HepG2 (cell line): ENCODE data around the gene OR13J1.

Source experiments
- ASH2L ChIP-seq: fragments of 300-600, 200-600 bp; sonication (generic); IDR thresholded peaks from 2 replicates; pipeline ENCODE4 v1.7.0; 2017; ENCODE audit warnings: low read depth, mild to moderate bottlenecking, moderate library complexity, mixed read lengths, low read length; ENCODE audit not compliant: insufficient read length
- EP300 ChIP-seq, 3 experiments: sonication (generic) in 1 of 3; formaldehyde crosslinking in 1 of 3; IDR thresholded peaks; 2 replicates each; pipeline versions ENCODE4 v1.5.1 to v1.6.1; 2011 to 2020; ENCODE audit warnings: low read depth in 2 of 3, low read length in 2 of 3, borderline replicate concordance in 1 of 3, improper control_type of control experiment in 1 of 3, mild to moderate bottlenecking in 1 of 3, missing genetic modification reagents in 1 of 3, moderate library complexity in 1 of 3
- KDM4B ChIP-seq: sonication (generic); formaldehyde crosslinking; IDR thresholded peaks from 2 replicates; pipeline ENCODE4 v1.4.0; 2020; ENCODE audit warnings: missing genetic modification reagents
- NFYC ChIP-seq: IDR thresholded peaks from 2 replicates; pipeline ENCODE4 v1.6.1; 2016; ENCODE audit warnings: missing genetic modification reagents, missing compliant biosample characterization
- POLR2A ChIP-seq, 2 experiments: IDR thresholded peaks; 2 replicates each; pipeline ENCODE4 v1.6.1; 2011; ENCODE audit warnings: low read depth in 2 of 2, low read length in 2 of 2, mild to moderate bottlenecking in 1 of 2, moderate library complexity in 1 of 2; ENCODE audit not compliant: insufficient read depth in 1 of 2
- POLR2AphosphoS5 ChIP-seq: IDR thresholded peaks from 2 replicates; pipeline ENCODE4 v1.6.1; 2012; ENCODE audit warnings: low read depth, low read length
- RFX3 ChIP-seq: IDR thresholded peaks from 2 replicates; pipeline ENCODE4 v1.6.1; 2016; ENCODE audit warnings: missing biosample characterization, missing genetic modification reagents
- ZNF570 ChIP-seq: sonication (generic); formaldehyde crosslinking; IDR thresholded peaks from 2 replicates; pipeline ENCODE4 v1.4.0; 2020; ENCODE audit warnings: mild to moderate bottlenecking, missing genetic modification reagents, borderline replicate concordance
- TF ChIP-seq, protein P1 (sequence below): IDR thresholded peaks from 2 replicates; pipeline ENCODE4 v1.6.1; 2012; ENCODE audit warnings: inconsistent platforms
- TF ChIP-seq, protein P2 (sequence below): sonication (generic); formaldehyde crosslinking; conservative IDR thresholded peaks from 2 replicates; pipeline ENCODE4 v1.5.0; 2020; ENCODE audit warnings: missing genetic modification reagents
- TF ChIP-seq, protein P3 (sequence below): sonication (generic); formaldehyde crosslinking; IDR thresholded peaks from 2 replicates; pipeline ENCODE4 v1.5.0; 2020; ENCODE audit warnings: mild to moderate bottlenecking, missing genetic modification reagents, moderate library complexity
- TF ChIP-seq, protein P4 (sequence below): sonication (generic); formaldehyde crosslinking; IDR thresholded peaks from 2 replicates; pipeline ENCODE4 v1.9.0; 2021; ENCODE audit warnings: missing genetic modification reagents, mild to moderate bottlenecking, borderline replicate concordance
- TF ChIP-seq, protein P5 (sequence below): sonication (generic); formaldehyde crosslinking; IDR thresholded peaks from 2 replicates; pipeline ENCODE4 v1.4.0; 2020; ENCODE audit warnings: missing genetic modification reagents

DNA sequence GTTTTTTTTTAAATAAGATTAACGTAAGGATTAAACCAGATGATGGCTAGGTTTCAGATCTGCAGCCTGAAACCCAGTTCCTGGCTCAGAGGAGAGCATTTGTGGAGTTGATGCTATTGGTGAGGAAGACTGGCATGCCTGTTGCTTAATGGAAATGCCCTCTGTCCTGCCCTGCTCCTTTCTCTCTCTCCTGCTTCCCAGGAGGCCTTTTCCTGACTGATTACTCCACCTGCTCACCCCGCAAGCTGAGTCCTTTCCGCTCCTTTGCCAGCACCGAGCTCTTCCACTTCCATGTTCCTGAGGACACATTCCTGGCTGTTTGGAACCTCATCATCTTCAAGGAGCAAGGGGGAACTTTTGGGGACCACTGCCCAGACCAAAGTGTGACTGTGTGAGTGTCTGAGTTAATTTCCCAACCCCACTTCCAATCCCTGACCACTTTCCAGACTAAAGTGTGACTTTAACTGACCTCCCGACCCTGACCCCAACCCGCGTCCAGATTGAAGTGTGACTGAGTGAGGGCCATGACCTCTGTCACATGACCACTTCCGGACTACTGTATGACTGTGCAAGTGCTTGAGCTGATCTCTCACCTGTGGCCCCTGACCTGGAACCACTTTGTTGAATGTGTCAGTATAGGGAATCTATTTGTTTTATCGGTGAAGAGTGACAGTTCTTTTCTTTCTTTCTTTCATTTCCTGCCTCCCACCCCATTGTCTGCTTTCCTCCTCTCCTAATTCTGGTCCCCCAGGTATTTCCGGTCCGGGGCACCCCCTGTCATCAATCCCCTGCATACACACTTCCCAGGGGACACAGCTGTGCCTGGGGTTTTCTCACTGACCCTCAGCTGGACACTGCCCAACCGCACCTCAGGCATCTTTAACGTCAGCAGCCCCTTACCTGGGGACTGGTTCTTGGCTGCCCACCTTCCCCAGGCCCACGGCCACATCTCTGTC lies 35.7 kb downstream of the OR13J1 start:
- TF ChIP-seq, protein P1, sequence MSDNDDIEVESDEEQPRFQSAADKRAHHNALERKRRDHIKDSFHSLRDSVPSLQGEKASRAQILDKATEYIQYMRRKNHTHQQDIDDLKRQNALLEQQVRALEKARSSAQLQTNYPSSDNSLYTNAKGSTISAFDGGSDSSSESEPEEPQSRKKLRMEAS = peak; percentile 39; the same call in 1 of the 2 replicates
- TF ChIP-seq, protein P2, sequence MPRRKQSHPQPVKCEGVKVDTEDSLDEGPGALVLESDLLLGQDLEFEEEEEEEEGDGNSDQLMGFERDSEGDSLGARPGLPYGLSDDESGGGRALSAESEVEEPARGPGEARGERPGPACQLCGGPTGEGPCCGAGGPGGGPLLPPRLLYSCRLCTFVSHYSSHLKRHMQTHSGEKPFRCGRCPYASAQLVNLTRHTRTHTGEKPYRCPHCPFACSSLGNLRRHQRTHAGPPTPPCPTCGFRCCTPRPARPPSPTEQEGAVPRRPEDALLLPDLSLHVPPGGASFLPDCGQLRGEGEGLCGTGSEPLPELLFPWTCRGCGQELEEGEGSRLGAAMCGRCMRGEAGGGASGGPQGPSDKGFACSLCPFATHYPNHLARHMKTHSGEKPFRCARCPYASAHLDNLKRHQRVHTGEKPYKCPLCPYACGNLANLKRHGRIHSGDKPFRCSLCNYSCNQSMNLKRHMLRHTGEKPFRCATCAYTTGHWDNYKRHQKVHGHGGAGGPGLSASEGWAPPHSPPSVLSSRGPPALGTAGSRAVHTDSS (CRISPR knock-in tag) = no peak
- TF ChIP-seq, protein P3, sequence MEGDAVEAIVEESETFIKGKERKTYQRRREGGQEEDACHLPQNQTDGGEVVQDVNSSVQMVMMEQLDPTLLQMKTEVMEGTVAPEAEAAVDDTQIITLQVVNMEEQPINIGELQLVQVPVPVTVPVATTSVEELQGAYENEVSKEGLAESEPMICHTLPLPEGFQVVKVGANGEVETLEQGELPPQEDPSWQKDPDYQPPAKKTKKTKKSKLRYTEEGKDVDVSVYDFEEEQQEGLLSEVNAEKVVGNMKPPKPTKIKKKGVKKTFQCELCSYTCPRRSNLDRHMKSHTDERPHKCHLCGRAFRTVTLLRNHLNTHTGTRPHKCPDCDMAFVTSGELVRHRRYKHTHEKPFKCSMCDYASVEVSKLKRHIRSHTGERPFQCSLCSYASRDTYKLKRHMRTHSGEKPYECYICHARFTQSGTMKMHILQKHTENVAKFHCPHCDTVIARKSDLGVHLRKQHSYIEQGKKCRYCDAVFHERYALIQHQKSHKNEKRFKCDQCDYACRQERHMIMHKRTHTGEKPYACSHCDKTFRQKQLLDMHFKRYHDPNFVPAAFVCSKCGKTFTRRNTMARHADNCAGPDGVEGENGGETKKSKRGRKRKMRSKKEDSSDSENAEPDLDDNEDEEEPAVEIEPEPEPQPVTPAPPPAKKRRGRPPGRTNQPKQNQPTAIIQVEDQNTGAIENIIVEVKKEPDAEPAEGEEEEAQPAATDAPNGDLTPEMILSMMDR (CRISPR knock-in tag) = no peak
- no peak for TF ChIP-seq NFYC (CRISPR knock-in tag)
- TF ChIP-seq ZNF570 = no peak
- TF ChIP-seq POLR2AphosphoS5 = no peak
- no peak for TF ChIP-seq KDM4B (CRISPR knock-in tag)
- 0 out of 4 replicates have a peak, but pooled peaks of 1 of the 2 experiments have one; percentile 34 for TF ChIP-seq EP300 (IDR thresholded peaks at IDR 0.05; ENCODE audit: low read depth in 2 of 2, low read length in 2 of 2)
- peak; percentile 12; the same call in 1 of the 2 replicates for TF ChIP-seq EP300 (CRISPR knock-in tag; IDR thresholded peaks at IDR 0.05; ENCODE audit: borderline replicate concordance)
- no peak for TF ChIP-seq RFX3 (CRISPR knock-in tag)
- TF ChIP-seq, protein P4, sequence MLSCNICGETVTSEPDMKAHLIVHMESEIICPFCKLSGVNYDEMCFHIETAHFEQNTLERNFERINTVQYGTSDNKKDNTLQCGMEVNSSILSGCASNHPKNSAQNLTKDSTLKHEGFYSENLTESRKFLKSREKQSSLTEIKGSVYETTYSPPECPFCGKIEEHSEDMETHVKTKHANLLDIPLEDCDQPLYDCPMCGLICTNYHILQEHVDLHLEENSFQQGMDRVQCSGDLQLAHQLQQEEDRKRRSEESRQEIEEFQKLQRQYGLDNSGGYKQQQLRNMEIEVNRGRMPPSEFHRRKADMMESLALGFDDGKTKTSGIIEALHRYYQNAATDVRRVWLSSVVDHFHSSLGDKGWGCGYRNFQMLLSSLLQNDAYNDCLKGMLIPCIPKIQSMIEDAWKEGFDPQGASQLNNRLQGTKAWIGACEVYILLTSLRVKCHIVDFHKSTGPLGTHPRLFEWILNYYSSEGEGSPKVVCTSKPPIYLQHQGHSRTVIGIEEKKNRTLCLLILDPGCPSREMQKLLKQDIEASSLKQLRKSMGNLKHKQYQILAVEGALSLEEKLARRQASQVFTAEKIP (CRISPR knock-in tag) = no peak
- no peak for TF ChIP-seq POLR2A (IDR thresholded peaks at IDR 0.05; ENCODE audit: insufficient read depth in 1 of 2, low read depth in 2 of 2, low read length in 2 of 2)
- TF ChIP-seq ASH2L = no peak
- TF ChIP-seq, protein P5, sequence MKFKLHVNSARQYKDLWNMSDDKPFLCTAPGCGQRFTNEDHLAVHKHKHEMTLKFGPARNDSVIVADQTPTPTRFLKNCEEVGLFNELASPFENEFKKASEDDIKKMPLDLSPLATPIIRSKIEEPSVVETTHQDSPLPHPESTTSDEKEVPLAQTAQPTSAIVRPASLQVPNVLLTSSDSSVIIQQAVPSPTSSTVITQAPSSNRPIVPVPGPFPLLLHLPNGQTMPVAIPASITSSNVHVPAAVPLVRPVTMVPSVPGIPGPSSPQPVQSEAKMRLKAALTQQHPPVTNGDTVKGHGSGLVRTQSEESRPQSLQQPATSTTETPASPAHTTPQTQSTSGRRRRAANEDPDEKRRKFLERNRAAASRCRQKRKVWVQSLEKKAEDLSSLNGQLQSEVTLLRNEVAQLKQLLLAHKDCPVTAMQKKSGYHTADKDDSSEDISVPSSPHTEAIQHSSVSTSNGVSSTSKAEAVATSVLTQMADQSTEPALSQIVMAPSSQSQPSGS (CRISPR knock-in tag) = no peak; the same call in 1 of the 2 replicates
